ENCODE measurements around the gene RBMS1.
A peak's percentile ranks its signal among the peaks of the same experiment; 100 is the strongest.

Gene RBMS1

DNA sequence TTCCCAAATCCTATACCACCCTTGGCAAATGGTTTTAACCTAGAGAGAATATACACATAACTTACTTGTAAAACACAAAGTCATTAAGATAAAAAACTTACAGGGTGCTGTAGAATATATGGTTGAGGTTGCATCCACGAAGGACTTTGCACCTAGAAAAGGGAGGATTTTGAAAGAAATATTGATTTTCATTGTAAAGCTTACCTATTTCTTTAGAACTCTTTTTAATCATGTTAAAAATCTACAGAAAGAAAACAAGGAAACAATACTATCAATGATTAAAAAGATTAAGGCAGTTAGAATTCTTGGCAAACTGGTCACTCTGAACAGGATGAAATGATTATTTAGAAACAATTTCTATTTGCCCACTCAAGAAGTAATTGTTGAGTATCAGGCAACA is 212.4 kb downstream of the RBMS1 start:
- no peak for DNase-seq (ENCODE audit: low read depth)
- no peak for TF ChIP-seq CTCF (conservative IDR thresholded peaks at IDR 0.05; ENCODE audit: control insufficient read depth, insufficient read depth, low read depth, low read length)
- H3K4me3 ChIP-seq (ENCODE audit: control insufficient read depth, low read depth, low read length), result no peak overlapping the region

- peak; percentile 69 for DNase-seq (ENCODE audit: low read depth)
- TF ChIP-seq CTCF (conservative IDR thresholded peaks at IDR 0.05; ENCODE audit: control insufficient read depth, insufficient read depth, low read depth, low read length), result no peak
- H3K4me3 ChIP-seq (ENCODE audit: control insufficient read depth, low read depth, low read length), result no peak overlapping the region
These were observed 213.7 kb downstream of the RBMS1 start for GRCh38 chr2:160279813-160280465.

DNA sequence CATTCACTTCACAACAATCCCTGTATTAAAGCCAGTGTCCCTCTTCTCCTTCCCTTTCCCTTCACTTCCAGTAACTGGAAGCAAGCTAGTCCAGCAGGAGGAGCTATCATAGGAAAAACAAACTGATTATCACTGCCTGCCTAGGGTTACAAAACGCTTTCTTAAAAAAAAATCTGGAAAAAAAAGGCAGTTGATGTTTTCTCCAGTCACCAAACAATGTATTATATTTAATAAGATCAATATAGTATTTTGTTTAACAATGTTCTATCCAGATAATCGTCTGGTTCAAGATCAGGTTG is 214.8 kb downstream of the RBMS1 start:
- H3K4me3 ChIP-seq (ENCODE audit: control insufficient read depth, low read depth, low read length), result no peak overlapping the region
- peak; percentile 68 for DNase-seq (ENCODE audit: low read depth)
- TF ChIP-seq CTCF (conservative IDR thresholded peaks at IDR 0.05; ENCODE audit: control insufficient read depth, insufficient read depth, low read depth, low read length), result peak; percentile 65

DNA sequence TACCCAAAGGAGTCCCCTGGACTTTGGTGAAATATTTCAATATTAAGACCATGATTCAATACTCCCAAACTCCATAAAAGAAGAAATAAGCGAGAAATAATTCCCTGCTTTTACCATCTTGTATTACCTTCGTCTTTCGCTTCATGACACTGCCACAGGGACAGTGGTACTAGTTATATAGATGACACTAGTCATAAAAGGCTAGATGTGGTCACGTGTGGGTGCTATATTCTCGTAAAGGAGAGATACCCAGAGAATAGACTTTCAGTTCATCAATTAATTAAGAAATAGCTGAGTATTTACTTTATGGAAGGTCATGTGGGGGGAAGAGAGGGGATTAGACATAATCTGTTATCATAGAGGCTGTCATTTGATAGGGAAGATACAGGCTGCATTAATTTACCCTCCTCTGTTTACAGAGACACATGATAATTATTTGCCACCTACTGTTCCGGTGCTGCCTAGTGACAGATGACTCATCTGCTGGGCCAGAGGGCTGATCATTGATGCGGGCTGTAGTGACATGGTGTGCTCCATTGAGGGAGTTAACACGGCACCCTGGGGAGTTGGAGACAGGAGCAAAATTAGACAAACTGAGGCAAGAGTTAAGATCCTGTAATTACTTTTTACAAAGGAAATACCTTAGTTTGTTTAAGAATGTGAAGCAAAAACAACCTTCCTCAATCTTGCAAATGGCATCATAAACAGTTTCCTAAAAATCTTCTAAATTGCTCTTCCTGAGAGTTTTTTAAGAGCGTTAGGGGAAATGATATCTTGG is 215.3 kb downstream of the RBMS1 start:
- DNase-seq (ENCODE audit: low read depth), result no peak
- H3K4me3 ChIP-seq (ENCODE audit: control insufficient read depth, low read depth, low read length), result no peak overlapping the region
- no peak for TF ChIP-seq CTCF (conservative IDR thresholded peaks at IDR 0.05; ENCODE audit: control insufficient read depth, insufficient read depth, low read depth, low read length)

GRCh38 chr2:160277151-160277550 is 216.5 kb downstream of the RBMS1 start:
- no peak for TF ChIP-seq CTCF (conservative IDR thresholded peaks at IDR 0.05; ENCODE audit: control insufficient read depth, insufficient read depth, low read depth, low read length)
- no peak overlapping the region for H3K4me3 ChIP-seq (ENCODE audit: control insufficient read depth, low read depth, low read length)
- no peak for DNase-seq (ENCODE audit: low read depth)

GRCh38 chr2:160275656-160276055 is 218.0 kb downstream of the RBMS1 start:
- no peak overlapping the region for H3K4me3 ChIP-seq (ENCODE audit: control insufficient read depth, low read depth, low read length)
- no peak for TF ChIP-seq CTCF (conservative IDR thresholded peaks at IDR 0.05; ENCODE audit: control insufficient read depth, insufficient read depth, low read depth, low read length)
- DNase-seq (ENCODE audit: low read depth), result no peak

Data from fibroblast of mammary gland (primary cell).